CD4-positive, alpha-beta T cell treated with Interleukin-6 at 100 ng/mL for 8 hours (primary cell): Measurements from ENCODE around the gene THYN1.
A peak's percentile ranks its signal among the peaks of the same experiment; 100 is the strongest.
"Not testable (repeated sequence)": the region's sequence is repeated elsewhere in the genome, so short reads cannot be mapped to it uniquely, and the experiment has no call there.

Experiments used
- DNase-seq: peaks from one replicate; pipeline ENCODE4 v3.0.0-alpha.2; 2020; ENCODE audit warnings: mixed read lengths, low spot score

Gene THYN1

GRCh38 chr11:134275188-134275533 lies 22.0 kb upstream of the THYN1 start:
- no peak for DNase-seq

- no peak for DNase-seq
These were observed 20.2 kb upstream of the THYN1 start for GRCh38 chr11:134273317-134273712.

GRCh38 chr11:134272381-134273316 lies 19.5 kb upstream of the THYN1 start:
- no peak for DNase-seq

GRCh38 chr11:134271978-134272377 lies 18.8 kb upstream of the THYN1 start:
- no peak for DNase-seq

- DNase-seq: peak; percentile 41
These were observed 17.1 kb upstream of the THYN1 start for GRCh38 chr11:134270250-134270714.

GRCh38 chr11:134267966-134268365 lies 14.8 kb upstream of the THYN1 start:
- no peak for DNase-seq

- DNase-seq: no peak
These were observed 14.3 kb upstream of the THYN1 start for GRCh38 chr11:134267461-134267860.

GRCh38 chr11:134266841-134267251 lies 13.7 kb upstream of the THYN1 start:
- DNase-seq: no peak

GRCh38 chr11:134266440-134266839 lies 13.3 kb upstream of the THYN1 start:
- DNase-seq: no peak

GRCh38 chr11:134264966-134265764 lies 12.0 kb upstream of the THYN1 start:
- DNase-seq: no peak

GRCh38 chr11:134261626-134262488 lies 8.7 kb upstream of the THYN1 start:
- DNase-seq: peak; percentile 37

- DNase-seq: no peak
These were observed 7.8 kb upstream of the THYN1 start for GRCh38 chr11:134260983-134261382.

- no peak for DNase-seq
These were observed 7.4 kb upstream of the THYN1 start for GRCh38 chr11:134260503-134260902.

- no peak for DNase-seq
These were observed 5.4 kb upstream of the THYN1 start for GRCh38 chr11:134258577-134258976.

- no peak for DNase-seq
These were observed 3.9 kb upstream of the THYN1 start for GRCh38 chr11:134257101-134257500.

GRCh38 chr11:134255184-134255561 lies 2.0 kb upstream of the THYN1 start:
- DNase-seq: not testable (repeated sequence)

- DNase-seq: no peak
These were observed 1.5 kb upstream of the THYN1 start for GRCh38 chr11:134254433-134255183.

- DNase-seq: no peak
These were observed 585 bp downstream of the THYN1 start for GRCh38 chr11:134252346-134253187.

- no peak for DNase-seq
These were observed 2.5 kb downstream of the THYN1 start for GRCh38 chr11:134250675-134251074.

GRCh38 chr11:134250246-134250645 lies 2.9 kb downstream of the THYN1 start:
- no peak for DNase-seq
